HepG2 (cell line): ENCODE data around the gene SLX9. TPM values are rescaled to one million over a fixed set of nuclear protein-coding genes. Genes with fewer than 3 reads are reported as not detected.

ENCODE experiments used
- DR1 ChIP-seq: sonication (generic); formaldehyde crosslinking; IDR thresholded peaks from 2 replicates; pipeline ENCODE4 v1.8.0; 2021; ENCODE audit warnings: mild to moderate bottlenecking, missing genetic modification reagents, inconsistent platforms
- EHMT2 ChIP-seq: fragments of 200-600 bp; sonication (generic); IDR thresholded peaks from 2 replicates; pipeline ENCODE4 v1.7.0; 2017; ENCODE audit warnings: antibody characterized with exemption, low read depth, low read length, borderline replicate concordance
- FOXA1 ChIP-seq, 2 experiments: fragments of 450-650 bp in 1 of 2; sonication (generic) in 1 of 2; formaldehyde crosslinking in 1 of 2; IDR thresholded peaks; 2 replicates each; pipeline versions ENCODE4 v1.4.0 to v1.6.1; 2016 to 2020; ENCODE audit warnings: missing genetic modification reagents in 1 of 2
- HCFC1 ChIP-seq: fragments of 150-350 bp; IDR thresholded peaks from 2 replicates; pipeline ENCODE4 v1.6.1; 2014; ENCODE audit warnings: low read depth, low read length
- HNRNPH1 ChIP-seq: fragments of 200-400 bp; formaldehyde crosslinking; optimal IDR thresholded peaks from 2 replicates; pipeline ENCODE3; 2017; ENCODE audit warnings: mild to moderate bottlenecking, low read depth, low read length
- HOXA7 ChIP-seq: sonication (generic); formaldehyde crosslinking; IDR thresholded peaks from 2 replicates; pipeline ENCODE4 v1.8.1; 2022; ENCODE audit warnings: mild to moderate bottlenecking, missing genetic modification reagents, moderate library complexity
- JDP2 ChIP-seq: sonication (generic); formaldehyde crosslinking; IDR thresholded peaks from 2 replicates; pipeline ENCODE4 v1.8.1; 2022; ENCODE audit warnings: missing genetic modification reagents, borderline replicate concordance
- PCBP1 ChIP-seq: fragments of 200-400 bp; formaldehyde crosslinking; IDR thresholded peaks from 2 replicates; pipeline ENCODE4 v1.6.1; 2017; ENCODE audit warnings: mild to moderate bottlenecking, low read depth, low read length, borderline replicate concordance
- SPEN ChIP-seq: sonication (generic); formaldehyde crosslinking; IDR thresholded peaks from 2 replicates; pipeline ENCODE4 v1.5.1; 2020; ENCODE audit warnings: low read depth, mild to moderate bottlenecking, missing genetic modification reagents
- THAP9 ChIP-seq: sonication (generic); formaldehyde crosslinking; IDR thresholded peaks from 2 replicates; pipeline ENCODE4; 2020; ENCODE audit warnings: missing genetic modification reagents, mild to moderate bottlenecking, borderline replicate concordance
- TOPORS ChIP-seq: sonication (generic); formaldehyde crosslinking; IDR thresholded peaks from 2 replicates; pipeline ENCODE4 v1.8.0; 2023; ENCODE audit warnings: mild to moderate bottlenecking, missing genetic modification reagents
- ZNF124 ChIP-seq: sonication (generic); formaldehyde crosslinking; IDR thresholded peaks from 2 replicates; pipeline ENCODE4 v1.4.0; 2020; ENCODE audit warnings: missing genetic modification reagents
- ZNF251 ChIP-seq: sonication (generic); formaldehyde crosslinking; IDR thresholded peaks from 2 replicates; pipeline ENCODE4 v1.9.0; 2021; ENCODE audit warnings: mild to moderate bottlenecking, missing genetic modification reagents
- ZNF260 ChIP-seq: sonication (generic); formaldehyde crosslinking; IDR thresholded peaks from 2 replicates; pipeline ENCODE4 v1.4.0; 2020; ENCODE audit warnings: missing genetic modification reagents, low read depth, mild to moderate bottlenecking, borderline replicate concordance
- ZNF337 ChIP-seq: sonication (generic); formaldehyde crosslinking; IDR thresholded peaks from 2 replicates; pipeline ENCODE4 v1.5.1; 2020; ENCODE audit warnings: missing genetic modification reagents, low read depth, mild to moderate bottlenecking, borderline replicate concordance
- ZNF383 ChIP-seq: sonication (generic); formaldehyde crosslinking; IDR thresholded peaks from 2 replicates; pipeline ENCODE4 v1.4.0; 2020; ENCODE audit warnings: missing genetic modification reagents, mild to moderate bottlenecking, borderline replicate concordance
- ZNF598 ChIP-seq: sonication (generic); formaldehyde crosslinking; IDR thresholded peaks from 2 replicates; pipeline ENCODE4 v1.5.1; 2020; ENCODE audit warnings: mild to moderate bottlenecking, missing genetic modification reagents, borderline replicate concordance
- ZNF607 ChIP-seq: sonication (generic); formaldehyde crosslinking; IDR thresholded peaks from 2 replicates; pipeline ENCODE4 v1.5.1; 2020; ENCODE audit warnings: missing genetic modification reagents, mild to moderate bottlenecking, borderline replicate concordance
- ZNF672 ChIP-seq: sonication (generic); formaldehyde crosslinking; IDR thresholded peaks from 2 replicates; pipeline ENCODE4 v1.8.1; 2022; ENCODE audit warnings: missing genetic modification reagents
- ZNF841 ChIP-seq: sonication (generic); formaldehyde crosslinking; IDR thresholded peaks from 2 replicates; pipeline ENCODE4 v1.8.1; 2023; ENCODE audit warnings: missing genetic modification reagents, borderline replicate concordance
- polyA plus RNA-seq, 8 experiments: library from polyadenylated mRNA; depleted of rRNA in 3 of 8; stranded (reverse) in 7 of 8; unstranded in 1 of 8; fragments of >200 nt; fragmentation: Illumina TruSeq in 4 of 8; extraction: Trizol in 4 of 8; gene quantifications; 2 replicates each; pipeline versions ENCODE4 v1.2.1 to v1.2.3, GENCODE V29; 2011 to 2016; ENCODE audit warnings: low read depth in 4 of 8, missing spikeins in 1 of 8, mixed read lengths in 1 of 8; ENCODE audit not compliant: insufficient read depth in 1 of 8
- total RNA-seq, 5 experiments: library from RNA; depleted of rRNA; stranded (reverse); fragments of >200 nt; fragmentation: Illumina TruSeq; extraction: Trizol; gene quantifications; 2 replicates each; pipeline ENCODE4 v1.2.3, GENCODE V29; 2016; ENCODE audit warnings: low read depth in 1 of 5
- TF ChIP-seq, protein P1 (sequence below): sonication (generic); formaldehyde crosslinking; IDR thresholded peaks from 2 replicates; pipeline ENCODE4 v1.5.0; 2020; ENCODE audit warnings: missing genetic modification reagents
- TF ChIP-seq, protein P2 (sequence below): sonication (generic); formaldehyde crosslinking; conservative IDR thresholded peaks from 2 replicates; pipeline ENCODE4 v1.5.0; 2020; ENCODE audit warnings: missing genetic modification reagents

SLX9 gene
- total and polyA plus RNA-seq, 2 of the 13 experiments (the other 11 are each of a cell fraction or from before 2014, with no cell fraction given): 21.0 to 47.1 TPM

- TF ChIP-seq HCFC1: no peak
- peak; percentile 61; the same call in 1 of the 2 replicates for TF ChIP-seq ZNF607
- no peak for TF ChIP-seq ZNF672
- no peak for TF ChIP-seq DR1 (CRISPR knock-in tag)
- no peak for TF ChIP-seq ZNF260 (CRISPR knock-in tag)
- TF ChIP-seq PCBP1: 0 out of 2 replicates have a peak, but pooled peaks have one; percentile 53
- TF ChIP-seq SPEN (CRISPR knock-in tag): no peak
- no peak for TF ChIP-seq ZNF124
- TF ChIP-seq FOXA1 (IDR thresholded peaks at IDR 0.05): no peak
- peak; percentile 20; the same call in 1 of the 2 replicates for TF ChIP-seq FOXA1 (CRISPR knock-in tag; IDR thresholded peaks at IDR 0.05)
- TF ChIP-seq EHMT2: no peak
- no peak for TF ChIP-seq ZNF251 (CRISPR knock-in tag)
- TF ChIP-seq HNRNPH1: no peak
- no peak for TF ChIP-seq HOXA7
- TF ChIP-seq ZNF383 (CRISPR knock-in tag): no peak
- TF ChIP-seq JDP2 (CRISPR knock-in tag): no peak
- no peak for TF ChIP-seq ZNF598
- TF ChIP-seq ZNF337 (CRISPR knock-in tag): no peak
- TF ChIP-seq, protein P1, sequence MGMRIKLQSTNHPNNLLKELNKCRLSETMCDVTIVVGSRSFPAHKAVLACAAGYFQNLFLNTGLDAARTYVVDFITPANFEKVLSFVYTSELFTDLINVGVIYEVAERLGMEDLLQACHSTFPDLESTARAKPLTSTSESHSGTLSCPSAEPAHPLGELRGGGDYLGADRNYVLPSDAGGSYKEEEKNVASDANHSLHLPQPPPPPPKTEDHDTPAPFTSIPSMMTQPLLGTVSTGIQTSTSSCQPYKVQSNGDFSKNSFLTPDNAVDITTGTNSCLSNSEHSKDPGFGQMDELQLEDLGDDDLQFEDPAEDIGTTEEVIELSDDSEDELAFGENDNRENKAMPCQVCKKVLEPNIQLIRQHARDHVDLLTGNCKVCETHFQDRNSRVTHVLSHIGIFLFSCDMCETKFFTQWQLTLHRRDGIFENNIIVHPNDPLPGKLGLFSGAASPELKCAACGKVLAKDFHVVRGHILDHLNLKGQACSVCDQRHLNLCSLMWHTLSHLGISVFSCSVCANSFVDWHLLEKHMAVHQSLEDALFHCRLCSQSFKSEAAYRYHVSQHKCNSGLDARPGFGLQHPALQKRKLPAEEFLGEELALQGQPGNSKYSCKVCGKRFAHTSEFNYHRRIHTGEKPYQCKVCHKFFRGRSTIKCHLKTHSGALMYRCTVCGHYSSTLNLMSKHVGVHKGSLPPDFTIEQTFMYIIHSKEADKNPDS (CRISPR knock-in tag): no peak
- TF ChIP-seq THAP9 (CRISPR knock-in tag): no peak
- no peak for TF ChIP-seq TOPORS
- no peak for TF ChIP-seq ZNF841 (CRISPR knock-in tag)
- TF ChIP-seq, protein P2, sequence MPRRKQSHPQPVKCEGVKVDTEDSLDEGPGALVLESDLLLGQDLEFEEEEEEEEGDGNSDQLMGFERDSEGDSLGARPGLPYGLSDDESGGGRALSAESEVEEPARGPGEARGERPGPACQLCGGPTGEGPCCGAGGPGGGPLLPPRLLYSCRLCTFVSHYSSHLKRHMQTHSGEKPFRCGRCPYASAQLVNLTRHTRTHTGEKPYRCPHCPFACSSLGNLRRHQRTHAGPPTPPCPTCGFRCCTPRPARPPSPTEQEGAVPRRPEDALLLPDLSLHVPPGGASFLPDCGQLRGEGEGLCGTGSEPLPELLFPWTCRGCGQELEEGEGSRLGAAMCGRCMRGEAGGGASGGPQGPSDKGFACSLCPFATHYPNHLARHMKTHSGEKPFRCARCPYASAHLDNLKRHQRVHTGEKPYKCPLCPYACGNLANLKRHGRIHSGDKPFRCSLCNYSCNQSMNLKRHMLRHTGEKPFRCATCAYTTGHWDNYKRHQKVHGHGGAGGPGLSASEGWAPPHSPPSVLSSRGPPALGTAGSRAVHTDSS (CRISPR knock-in tag): 0 out of 2 replicates have a peak, but pooled peaks have one; percentile 30
Observed at GRCh38 chr21:44913425-44914175, 26.2 kb upstream of the SLX9 start (continued).
